DMS153 treated with DMSO at 0.1 percent for 48 hours (cell line): Measurements from ENCODE around the gene FRYL.

ENCODE experiments used
- DNase-seq: peaks from one replicate; lab custom pipeline; 2025; ENCODE audit not compliant: unreplicated experiment; lab: John Stamatoyannopoulos, UW

FRYL gene

DNA sequence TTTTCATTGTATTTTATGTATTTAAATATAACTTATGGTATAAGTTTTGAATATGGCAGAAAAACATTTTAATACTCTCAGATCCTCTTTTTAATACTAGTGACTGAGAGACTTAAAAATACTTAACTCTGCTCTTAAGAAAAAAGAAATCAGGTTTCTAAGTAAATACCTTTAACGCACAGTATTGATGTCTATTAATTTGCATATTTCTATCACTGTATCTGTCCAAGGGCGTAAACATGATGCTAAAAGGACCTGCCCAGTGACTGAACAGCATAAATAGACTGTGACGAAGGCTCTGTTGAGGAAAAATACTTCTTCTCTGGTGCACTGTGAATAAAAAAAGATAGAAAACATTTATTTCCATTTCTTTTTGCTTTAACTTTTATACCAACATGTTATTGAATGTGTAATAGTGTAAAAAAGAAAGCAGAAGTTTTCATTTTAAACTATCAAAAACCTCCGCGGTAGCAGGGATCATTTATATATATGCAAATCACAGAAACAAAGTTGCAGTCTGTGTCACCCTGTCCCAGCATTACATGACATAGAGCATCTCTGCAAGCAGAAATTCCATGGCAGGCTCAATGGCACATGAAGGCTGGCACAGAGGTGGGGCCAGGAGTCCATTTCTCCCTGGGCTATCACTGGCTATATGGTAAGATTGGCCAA is 214.6 kb downstream of the FRYL start:
- DNase-seq = no peak

DNA sequence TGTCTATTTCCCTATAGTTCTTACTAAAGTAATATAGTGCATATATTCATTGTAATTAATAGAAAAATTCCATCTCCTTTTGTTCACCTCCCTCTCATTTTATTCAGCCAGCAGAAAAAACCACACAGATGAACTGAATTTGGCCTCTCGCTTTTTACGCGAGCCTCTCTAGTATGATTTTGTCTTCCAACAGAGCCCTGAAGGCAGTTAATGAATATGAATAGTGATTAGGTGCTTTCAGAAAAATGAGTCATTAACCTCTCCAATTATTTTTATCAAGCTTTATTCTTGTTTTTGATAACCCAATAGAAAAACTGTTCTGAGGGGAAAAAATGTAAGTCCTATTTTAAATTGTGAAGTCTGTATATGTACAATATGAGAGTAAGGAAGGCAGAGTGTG is 215.9 kb downstream of the FRYL start:
- no peak for DNase-seq

DNA sequence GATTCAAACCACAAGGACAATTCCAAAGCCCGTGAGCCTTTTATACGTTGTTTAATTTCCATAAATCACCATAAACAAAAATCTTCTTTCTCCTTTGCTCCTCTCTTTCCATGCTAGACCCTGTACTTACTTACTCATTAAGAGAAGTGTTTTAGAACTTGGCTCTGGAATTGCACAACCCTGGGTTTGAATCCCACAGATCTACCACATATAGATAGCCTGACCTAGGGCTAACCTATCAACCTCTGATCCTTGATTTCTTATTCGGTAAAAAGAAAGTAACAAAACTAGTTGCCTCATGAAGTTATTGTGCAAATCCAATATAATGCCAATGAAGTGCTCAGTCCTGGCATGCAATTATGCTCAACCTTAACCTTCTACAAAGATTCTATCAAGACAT is 221.3 kb downstream of the FRYL start:
- DNase-seq = no peak

DNA sequence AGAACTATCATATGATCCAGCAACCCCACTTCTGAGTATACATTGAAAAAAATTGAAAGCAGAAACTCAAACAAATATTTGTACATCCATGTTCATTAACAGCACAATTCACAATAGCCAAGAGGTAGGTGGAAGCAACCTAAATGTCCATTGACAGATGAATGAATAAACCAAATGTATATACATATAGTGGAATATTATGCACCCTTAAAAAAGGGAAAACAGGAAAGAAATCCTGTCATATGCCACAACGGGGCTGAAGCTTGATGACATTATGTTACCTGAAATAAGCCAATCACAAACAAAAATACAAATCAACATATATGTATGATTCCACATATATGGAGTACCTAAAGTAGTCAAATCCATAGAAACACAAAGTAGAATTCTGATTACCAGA is 222.1 kb downstream of the FRYL start:
- DNase-seq = no peak

DNA sequence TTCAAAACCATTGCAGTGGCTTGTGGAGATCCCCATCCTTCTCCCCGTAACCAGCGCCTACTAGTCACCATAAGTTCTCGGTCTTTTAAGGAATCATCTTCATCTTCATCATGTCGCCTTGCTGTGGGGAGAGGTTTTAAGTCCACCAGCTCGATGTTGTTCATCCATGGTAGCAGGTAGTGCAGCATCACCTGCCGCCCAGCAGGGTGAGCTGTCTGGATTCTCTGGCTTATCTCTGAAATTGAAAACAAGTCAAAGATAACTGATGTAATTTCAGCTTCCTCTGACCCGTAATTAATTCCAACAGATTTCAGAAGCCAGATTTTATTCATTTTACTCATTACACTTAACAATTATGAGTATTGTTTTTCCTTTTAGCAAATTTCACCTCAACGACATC is 222.6 kb downstream of the FRYL start:
- DNase-seq = no peak

DNA sequence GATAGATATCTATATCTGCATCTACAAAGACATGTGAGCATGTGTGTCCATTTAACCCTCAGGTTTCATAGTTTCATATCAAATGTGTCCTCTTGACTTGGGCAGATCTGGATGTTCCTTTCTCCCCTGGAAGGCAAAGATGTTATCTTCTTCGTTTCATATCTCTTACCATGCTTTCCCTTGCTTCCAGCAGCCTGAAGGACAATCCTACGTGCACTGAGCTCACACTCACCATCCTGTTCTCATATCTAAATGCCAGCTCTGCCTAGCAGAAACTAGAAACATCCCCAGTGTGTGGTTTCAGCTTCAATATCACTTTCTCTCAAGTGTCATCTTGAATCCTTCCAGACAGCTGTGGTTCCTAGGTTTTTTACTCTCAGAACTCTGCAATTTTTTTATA is 223.8 kb downstream of the FRYL start:
- no peak for DNase-seq

DNA sequence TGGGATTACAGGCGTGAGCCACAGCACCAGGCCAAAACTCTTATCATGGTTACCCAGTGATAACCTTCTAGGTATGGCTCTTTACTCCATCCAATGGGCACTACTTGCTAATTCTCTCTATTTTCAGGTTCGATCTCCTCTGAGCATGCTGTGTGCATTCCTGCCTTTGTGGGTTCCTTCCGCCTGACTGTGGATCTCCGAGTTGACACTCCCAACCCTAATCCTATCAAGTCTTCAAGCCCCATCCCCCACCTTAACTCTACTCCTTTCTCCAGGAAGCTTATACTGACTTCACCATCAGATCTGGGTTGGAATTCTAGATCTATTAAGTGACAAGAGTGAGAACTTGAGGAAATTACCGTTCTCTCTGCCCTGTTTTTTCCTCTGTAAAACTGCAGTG is 225.5 kb downstream of the FRYL start:
- no peak for DNase-seq

DNA sequence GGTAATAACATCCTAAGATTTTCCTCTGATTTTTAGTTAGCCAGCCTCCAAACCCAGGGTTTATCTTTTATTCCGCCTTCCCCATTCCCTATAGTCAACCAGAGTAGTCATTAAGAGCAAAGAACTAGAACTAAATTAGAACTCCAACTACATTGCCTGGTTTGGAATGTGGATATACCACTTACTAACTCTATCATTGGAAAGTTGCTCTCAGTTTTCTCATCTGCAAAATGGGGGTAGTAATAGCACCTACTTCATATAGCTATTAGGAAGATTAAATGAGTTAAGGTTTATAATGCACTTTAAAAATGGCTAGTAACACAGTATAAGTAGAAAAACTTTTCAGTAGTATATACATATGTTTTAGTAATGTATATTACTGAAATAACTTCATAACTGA is 226.4 kb downstream of the FRYL start:
- DNase-seq = no peak

DNA sequence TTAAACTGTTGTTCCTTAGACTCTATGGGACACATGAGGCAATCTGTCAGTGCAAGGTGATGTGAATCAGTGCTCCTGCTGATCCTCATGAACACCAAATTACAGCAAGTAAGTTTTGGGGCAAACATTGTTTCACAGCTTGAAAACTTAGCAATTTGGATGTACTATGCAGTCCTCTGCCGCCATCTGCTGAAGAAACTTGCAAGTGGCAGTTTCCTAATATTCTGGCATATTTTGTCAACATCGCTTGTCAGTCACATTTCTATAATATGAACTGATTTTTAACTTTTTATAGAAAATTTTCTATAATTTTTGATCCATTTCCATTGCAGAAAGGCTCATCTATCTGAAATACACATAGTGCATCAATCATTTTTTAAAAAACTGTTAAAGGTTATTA is 233.7 kb downstream of the FRYL start:
- DNase-seq = peak; percentile 1

DNA sequence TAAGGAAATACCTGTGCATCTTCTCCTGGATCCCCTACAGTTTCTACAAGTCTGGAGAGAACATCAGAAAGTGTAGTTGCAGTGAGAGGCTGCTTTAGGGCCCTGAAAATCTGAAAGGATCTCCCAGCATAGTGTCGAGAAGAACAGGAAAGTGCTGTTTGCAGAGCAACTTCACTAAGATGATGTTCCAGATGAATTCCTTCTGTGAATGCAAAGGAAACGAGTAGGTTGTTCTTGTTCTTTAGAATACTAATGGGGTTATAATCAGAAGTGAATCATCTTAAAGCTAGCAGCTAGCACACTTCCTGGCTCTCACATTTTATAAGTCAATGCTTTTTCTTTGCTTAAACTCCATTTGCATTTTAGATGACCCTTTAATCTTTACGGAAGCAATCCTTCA is 236.3 kb downstream of the FRYL start:
- DNase-seq = no peak

DNA sequence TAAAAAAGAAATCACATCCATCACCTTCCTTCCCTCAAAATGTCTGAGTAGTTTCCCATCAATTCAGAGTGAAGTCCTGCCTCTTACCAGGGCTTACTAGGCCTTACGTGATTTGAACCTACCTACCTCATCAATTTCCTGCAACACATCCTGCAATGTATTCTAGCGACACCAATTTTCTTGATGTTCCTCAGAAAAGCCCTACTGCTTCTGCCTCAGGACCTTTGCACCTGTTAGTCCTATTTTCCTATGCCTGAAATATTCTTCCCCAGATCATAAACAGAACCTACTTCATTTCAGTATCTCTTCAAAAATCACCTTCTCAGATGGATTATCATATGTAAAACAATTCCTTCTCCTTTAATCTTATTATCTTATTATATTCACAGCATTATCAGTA is 237.2 kb downstream of the FRYL start:
- DNase-seq = no peak

DNA sequence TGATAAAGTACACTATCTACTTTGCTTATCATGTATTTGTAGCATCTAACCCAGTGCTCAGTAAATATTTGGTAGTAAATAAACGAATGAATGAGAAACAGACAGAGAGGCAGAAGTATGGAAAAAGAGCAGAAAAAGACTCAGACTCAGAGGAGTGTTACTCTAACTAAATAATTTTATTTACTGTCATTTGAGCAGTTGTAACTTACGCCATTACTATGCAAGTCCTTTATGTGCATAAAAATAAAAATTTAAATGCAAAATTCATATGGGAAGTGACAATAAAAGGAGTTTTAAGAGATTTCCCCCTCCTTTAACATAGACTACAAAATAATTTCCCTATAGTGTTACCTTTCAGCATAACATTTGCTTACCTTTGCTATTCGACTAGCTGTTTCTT is 240.5 kb downstream of the FRYL start:
- DNase-seq = no peak

DNA sequence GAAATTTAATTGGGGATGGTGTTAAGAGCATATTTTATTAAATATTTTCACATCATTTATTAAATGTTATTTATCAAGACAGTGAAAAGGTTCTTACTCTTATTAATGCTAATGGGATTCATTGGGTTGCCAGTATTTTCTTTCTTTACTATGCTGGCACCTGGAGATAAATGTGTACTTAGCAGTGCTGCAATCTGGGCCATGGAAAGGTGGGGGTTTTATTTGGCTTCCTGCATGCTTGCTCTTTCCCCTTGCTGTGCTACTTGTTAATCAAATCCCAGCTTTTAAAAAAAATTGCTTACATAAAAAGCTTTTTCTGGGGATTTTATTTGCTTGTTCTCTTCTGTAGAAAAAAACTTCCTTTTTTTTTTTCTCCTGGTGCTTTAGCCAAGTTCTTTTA is 241.7 kb downstream of the FRYL start:
- DNase-seq = no peak

DNA sequence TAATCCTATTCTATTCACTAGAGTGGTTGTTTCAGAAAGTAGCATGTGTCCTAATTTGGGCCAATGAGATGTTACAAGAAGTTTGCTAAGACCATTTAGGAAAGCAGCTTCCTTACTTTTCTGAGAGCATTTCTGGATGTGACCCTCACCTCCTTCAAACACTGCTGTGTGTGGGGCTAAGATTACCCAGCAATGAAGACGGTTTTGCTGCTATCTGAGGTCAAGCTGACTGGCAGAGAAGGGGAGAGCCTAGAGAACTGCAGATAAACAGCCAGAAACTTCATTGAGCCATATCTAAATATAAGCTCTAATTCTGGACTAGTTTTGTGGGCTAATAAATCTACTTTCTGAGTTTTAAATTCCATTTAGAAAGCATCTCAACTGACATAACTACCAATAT is 253.7 kb downstream of the FRYL start:
- DNase-seq = no peak

DNA sequence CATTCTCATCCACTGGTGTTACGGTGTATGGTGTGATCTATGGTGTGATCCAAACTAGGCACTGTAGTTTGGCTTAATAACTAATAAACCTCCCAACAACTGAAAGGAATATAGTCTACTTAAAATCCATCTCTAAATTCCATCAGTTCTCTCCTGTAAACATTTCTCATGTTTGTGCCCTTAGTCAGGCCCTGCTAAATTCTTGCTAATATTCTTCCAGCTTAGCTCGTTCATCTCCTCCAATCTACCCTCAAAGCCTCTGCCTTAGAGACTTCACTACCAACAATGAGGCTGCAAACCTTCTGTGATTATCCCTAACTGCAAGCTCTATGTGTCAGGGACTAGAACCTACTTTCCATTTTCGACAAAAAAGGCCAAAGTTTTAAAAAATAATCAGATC is 261.9 kb downstream of the FRYL start:
- DNase-seq = no peak

DNA sequence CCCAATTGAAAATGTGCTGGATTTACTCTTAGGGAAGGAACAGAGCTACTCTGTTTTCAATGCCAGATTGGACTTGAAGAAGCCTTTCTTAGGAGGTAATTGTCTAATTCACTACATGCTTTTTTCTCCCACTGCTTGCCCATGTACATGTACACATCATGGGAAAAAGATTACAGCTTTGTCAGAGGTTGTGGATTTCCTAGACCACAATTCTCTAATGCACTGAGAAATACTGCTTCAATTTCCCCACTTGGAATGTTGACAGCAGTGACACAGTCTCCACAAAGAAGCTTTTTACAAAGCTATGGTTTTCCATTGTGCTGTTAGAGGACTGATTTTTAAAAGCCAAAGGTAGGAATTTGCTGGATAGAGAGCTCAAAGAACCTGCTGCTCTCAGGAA is 270.5 kb downstream of the FRYL start:
- DNase-seq = no peak

DNA sequence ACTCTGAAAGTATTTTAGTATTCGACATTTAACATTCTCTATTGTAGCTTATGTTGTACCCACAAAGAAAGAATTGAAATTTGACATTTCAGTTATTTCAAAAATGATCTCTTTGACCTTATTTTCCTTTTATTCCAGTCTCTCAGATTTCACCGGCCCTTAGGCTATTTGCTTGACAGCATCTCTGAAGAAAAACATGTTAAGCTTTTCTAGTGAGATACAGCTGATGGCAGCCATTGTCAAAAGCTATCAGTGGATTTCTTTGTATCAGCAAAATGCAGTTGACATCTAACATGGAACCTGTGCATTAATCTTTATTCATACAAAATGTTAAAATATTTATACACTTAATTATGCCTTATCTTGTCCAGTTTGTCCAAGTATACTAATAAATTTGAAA is 273.4 kb downstream of the FRYL start:
- no peak for DNase-seq

DNA sequence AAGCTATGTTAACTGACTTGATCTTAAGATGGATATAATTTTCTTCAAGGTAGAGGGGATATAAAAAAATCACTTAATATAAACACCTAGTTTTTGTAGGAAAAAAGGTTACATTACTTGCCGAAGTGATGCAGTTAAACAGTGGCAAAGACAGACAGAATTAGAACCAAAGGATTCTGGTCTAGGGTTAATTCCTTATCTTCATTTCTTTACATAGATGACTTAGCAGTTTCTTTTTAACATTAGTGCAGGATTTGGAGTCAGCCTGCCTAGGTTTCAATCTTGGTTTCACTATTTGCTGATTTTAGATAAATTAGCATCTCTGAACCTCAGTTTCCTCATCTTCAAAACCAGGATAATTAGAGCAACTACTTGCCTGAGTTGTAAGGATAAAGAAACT is 275.7 kb downstream of the FRYL start:
- no peak for DNase-seq

DNA sequence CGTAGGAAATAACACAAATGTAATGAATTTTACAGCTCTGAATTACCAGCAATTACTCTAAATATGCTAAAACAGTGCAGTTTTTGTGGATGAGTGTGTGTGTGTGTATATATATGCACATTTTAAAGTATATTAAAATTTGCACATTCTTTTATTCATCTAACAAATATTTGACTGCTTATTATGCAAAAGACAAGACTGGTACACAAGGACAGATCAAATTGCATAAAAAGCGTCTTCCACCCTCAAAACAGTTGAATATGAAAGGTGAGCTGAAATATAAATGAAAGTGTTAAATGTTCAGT is 276.1 kb downstream of the FRYL start:
- DNase-seq = no peak

DNA sequence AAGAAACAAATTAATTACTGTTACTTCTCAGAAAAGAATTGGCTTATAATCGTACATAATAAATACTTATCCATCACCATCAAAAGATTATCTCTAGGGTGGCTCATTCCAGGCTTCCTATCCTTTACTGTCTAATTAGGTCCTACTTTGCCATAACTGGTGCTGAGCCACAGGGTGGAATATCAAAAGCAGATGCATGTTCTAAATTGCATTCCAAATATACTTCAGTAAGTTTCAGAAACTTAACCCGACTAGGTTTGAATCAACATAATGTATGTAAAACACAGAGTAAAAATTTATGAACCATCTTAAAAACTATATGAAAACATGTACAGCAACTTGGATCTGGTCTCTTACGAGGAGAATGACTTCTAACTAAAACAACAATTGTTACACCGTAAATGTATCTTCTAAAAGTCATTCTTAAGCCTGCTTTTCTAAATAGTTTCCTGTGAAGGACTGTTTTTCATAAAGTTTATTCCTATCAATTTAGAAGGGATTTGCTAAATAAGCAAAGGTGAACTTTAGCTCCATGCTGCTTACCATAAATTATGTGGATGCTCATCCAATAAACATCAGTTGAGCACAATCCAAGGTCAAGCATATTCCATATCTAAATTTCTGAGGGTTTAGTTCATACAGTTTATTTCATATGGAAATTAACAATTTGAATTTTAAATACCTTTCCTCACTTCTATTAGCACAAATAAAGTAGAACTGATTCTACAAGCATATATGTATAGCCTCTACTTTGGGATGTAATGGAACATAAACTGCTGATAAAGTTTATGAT is 276.6 kb downstream of the FRYL start:
- DNase-seq = no peak

DNA sequence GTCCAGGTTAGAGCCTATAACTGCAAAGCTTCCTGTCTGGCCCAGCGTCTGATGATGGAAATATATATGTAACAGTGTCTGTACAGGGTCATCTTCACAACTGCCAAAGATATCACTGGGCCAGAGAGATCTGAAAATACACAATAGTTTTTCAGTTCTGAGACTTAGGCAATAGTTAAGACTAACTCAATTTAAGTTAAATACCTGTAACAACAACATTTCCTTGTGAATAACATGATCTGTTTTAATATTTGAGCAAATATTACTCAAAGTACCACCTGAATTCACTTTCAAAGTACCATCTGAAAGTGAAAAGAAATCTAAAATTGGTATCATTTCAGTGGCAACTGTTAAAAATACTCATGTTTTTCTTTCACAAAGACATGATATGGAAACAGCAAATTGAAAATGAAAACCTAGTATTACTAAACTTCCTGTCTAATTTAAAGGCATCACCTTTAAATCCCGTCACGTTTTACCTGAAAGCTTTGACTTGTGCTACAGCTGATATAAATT is 280.5 kb downstream of the FRYL start:
- no peak for DNase-seq

DNA sequence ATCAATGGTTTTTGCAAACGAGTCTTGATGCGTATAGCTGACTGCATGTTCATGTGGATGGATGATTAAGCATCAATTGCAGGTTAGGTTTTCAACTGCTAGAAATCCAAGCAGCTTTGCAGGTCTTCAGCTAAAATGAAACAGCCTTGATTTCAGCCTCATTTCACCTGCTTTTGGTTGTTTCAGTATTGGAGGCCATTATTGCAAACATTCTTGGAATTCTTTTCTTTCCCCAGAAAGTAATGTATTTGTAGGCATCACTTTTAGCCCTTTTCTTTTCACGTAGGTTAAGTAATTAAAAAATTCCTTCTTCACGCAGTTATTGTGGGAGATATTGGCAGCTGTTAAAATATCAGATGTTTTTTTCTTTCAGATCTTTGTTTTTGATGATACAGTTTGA is 281.2 kb downstream of the FRYL start:
- DNase-seq = no peak

DNA sequence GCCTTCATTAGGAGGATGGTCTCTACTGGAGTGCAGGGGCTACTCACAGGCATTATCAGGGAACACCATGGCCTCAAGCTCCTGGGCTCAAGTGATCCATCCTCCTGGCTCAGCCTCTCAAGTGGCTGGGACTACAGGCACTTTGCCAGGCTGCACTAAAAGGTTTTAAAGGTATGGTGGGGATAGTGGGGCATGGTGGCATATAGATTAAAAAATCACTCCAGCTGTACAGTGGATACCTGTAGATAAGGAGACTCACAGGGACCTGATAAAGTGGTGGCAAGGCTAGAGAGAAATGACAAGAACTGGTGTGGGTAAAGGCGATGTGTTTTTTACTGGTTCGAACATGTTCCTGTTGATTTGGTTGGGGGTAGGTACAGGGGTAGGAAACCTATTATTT is 284.1 kb downstream of the FRYL start:
- no peak for DNase-seq
